ENCODE data around the gene ZNF701. TPM values are rescaled to one million over a fixed set of nuclear protein-coding genes. Genes with fewer than 3 reads are reported as not detected.
"Not testable (repeated sequence)": the region's sequence is repeated elsewhere in the genome, so short reads cannot be mapped to it uniquely, and the experiment has no call there.

ZNF701 gene
- total RNA-seq, 4 donors from 2014 or later = 4.0 to 6.2 (median 4.8) TPM

GRCh38 chr19:52601025-52601973 is 31.2 kb downstream of the ZNF701 start:
- intact Hi-C loops (cut with DNase I; ENCODE audit: low total_unique reads) = loop anchor here (1.0 to 2.0 kb wide), 5 partner anchors 30 to 303 kb away; partner anchors contain the start of genes ZNF701, ZNF808 and ZNF83
- H3K27ac ChIP-seq = peak overlapping the region; percentile 25 to 66 (median 56)
- no peaks in the 10 kb centered on the region for H3K9me3 ChIP-seq
- peak overlapping the region; percentile 54 to 100 (median 72) for H3K4me3 ChIP-seq
- in situ Hi-C loops (cut with MboI; ENCODE audit: low sequenced_read_pairs in 4 of 4) = no loop called here
- ATAC-seq = peak; percentile 95 to 96
- H3K27me3 ChIP-seq = peaks cover 0 to 6% (median 0%) of the 10 kb centered on the region in 3 donors
- TF ChIP-seq CTCF (IDR thresholded peaks at IDR 0.05 in 4 of 5, conservative IDR thresholded peaks at IDR 0.05 in 1 of 5) = peak in 4 of 5 experiments; percentile 12 to 59 (median 38)
- no peak for TF ChIP-seq POLR2A (IDR thresholded peaks at IDR 0.05)
- peak; percentile 80 to 83 for DNase-seq
- H3K36me3 ChIP-seq = peaks cover 0 to 8% of the 10 kb centered on the region in 2 donors
- peaks cover 10 to 17% of the 10 kb centered on the region in 2 donors for H3K4me1 ChIP-seq

GRCh38 chr19:52601974-52602366 is 31.9 kb downstream of the ZNF701 start:
- Histone ChIP-seq H3K4me3 (peak overlapping the region; percentile 54 to 100 (median 72)), H3K4me1 (peaks cover 10 to 17% of the 10 kb centered on the region in 2 donors), H3K27ac (peak overlapping the region; percentile 8 to 66 (median 56))
- H3K27me3 ChIP-seq; DNase-seq; in situ Hi-C loops (cut with MboI; ENCODE audit: low sequenced_read_pairs in 4 of 4); ATAC-seq; H3K9me3 ChIP-seq; H3K36me3 ChIP-seq: not testable (repeated sequence)
- intact Hi-C loops (cut with DNase I; ENCODE audit: low total_unique reads) = loop anchor here (1.0 to 2.0 kb wide), 5 partner anchors 31 to 304 kb away; partner anchors contain the start of genes ZNF701, ZNF808 and ZNF83

- in situ Hi-C loops (cut with MboI; ENCODE audit: low sequenced_read_pairs in 4 of 4) (no loop called here), intact Hi-C loops (cut with DNase I; ENCODE audit: low total_unique reads) (no loop called here)
- H3K36me3 ChIP-seq = no peaks in the 10 kb centered on the region
- no peaks in the 10 kb centered on the region for H3K9me3 ChIP-seq
- peaks cover 10 to 17% of the 10 kb centered on the region in 2 donors for H3K4me1 ChIP-seq
- TF ChIP-seq POLR2A (IDR thresholded peaks at IDR 0.05) (no peak), CTCF (IDR thresholded peaks at IDR 0.05 in 4 of 5, conservative IDR thresholded peaks at IDR 0.05 in 1 of 5) (no peak)
- H3K4me3 ChIP-seq = no peak overlapping the region
- H3K27ac ChIP-seq = no peak overlapping the region
- H3K27me3 ChIP-seq = peaks cover 0 to 6% (median 0%) of the 10 kb centered on the region in 3 donors
- ATAC-seq (no peak), DNase-seq (no peak)
These were observed 32.9 kb downstream of the ZNF701 start for GRCh38 chr19:52602941-52603340.

- intact Hi-C loops (cut with DNase I; ENCODE audit: low total_unique reads) = no loop called here
- peaks cover 0 to 6% (median 0%) of the 10 kb centered on the region in 3 donors for H3K27me3 ChIP-seq
- no peaks in the 10 kb centered on the region for H3K36me3 ChIP-seq
- H3K4me1 ChIP-seq = peaks cover 10 to 17% of the 10 kb centered on the region in 2 donors
- in situ Hi-C loops (cut with MboI; ENCODE audit: low sequenced_read_pairs in 4 of 4) = no loop called here
- DNase-seq = no peak
- no peak overlapping the region for H3K4me3 ChIP-seq
- no peaks in the 10 kb centered on the region for H3K9me3 ChIP-seq
- no peak overlapping the region for H3K27ac ChIP-seq
- ATAC-seq = no peak
- TF ChIP-seq CTCF (IDR thresholded peaks at IDR 0.05 in 4 of 5, conservative IDR thresholded peaks at IDR 0.05 in 1 of 5) (no peak), POLR2A (IDR thresholded peaks at IDR 0.05) (no peak)
These were observed 33.6 kb downstream of the ZNF701 start for GRCh38 chr19:52603558-52604207.

Data from gastrocnemius medialis (tissue), 4 donors.